Spinal cord (tissue), 10 donors: ENCODE results near the gene TMPRSS7. TPM values are rescaled to one million over a fixed set of nuclear protein-coding genes. Genes with fewer than 3 reads are reported as not detected.
A peak's percentile ranks its signal among the peaks of the same experiment; 100 is the strongest.

ENCODE experiments used
- DNase-seq, 6 donors: peaks; one replicate each; pipeline versions ENCODE4 v3.0.0 to v3.0.0-alpha.2; 2013 to 2015; ENCODE audit warnings: low spot score in 6 of 6, low read depth in 4 of 6
- H3K27ac ChIP-seq: one replicate; pipeline ENCODE4 v1.5.1; 2013; ENCODE audit warnings: low read depth, low read length, control low read depth
- H3K27me3 ChIP-seq: one replicate; pipeline ENCODE4 v1.6.1; 2013; ENCODE audit warnings: low read length; ENCODE audit not compliant: control insufficient read depth, insufficient read depth
- H3K36me3 ChIP-seq: one replicate; pipeline ENCODE4 v1.6.1; 2013; ENCODE audit warnings: low read length; ENCODE audit not compliant: control insufficient read depth, insufficient read depth
- H3K4me1 ChIP-seq: one replicate; pipeline ENCODE4 v1.6.1; 2013; ENCODE audit warnings: low read length; ENCODE audit not compliant: control insufficient read depth, insufficient read depth
- H3K4me3 ChIP-seq: one replicate; pipeline ENCODE4 v1.5.1; 2013; ENCODE audit warnings: low read depth, low read length, control low read depth
- H3K9me3 ChIP-seq: one replicate; pipeline ENCODE4 v1.6.1; 2013; ENCODE audit warnings: low read length; ENCODE audit not compliant: control insufficient read depth, insufficient read depth
- WGBS: methylation state at CpG from one replicate; pipeline ENCODE4 v1.1.5; 2013; ENCODE audit warnings: missing lambda C conversion rate; ENCODE audit not compliant: insufficient coverage; 5-methylcytosine and 5-hydroxymethylcytosine counted together
- polyA plus RNA-seq, 2 donors: library from polyadenylated mRNA; unstranded; fragments of 120-200 nt; gene quantifications; one replicate each; pipeline ENCODE4 v1.2.1, GENCODE V29; 2013; ENCODE audit not compliant: insufficient read length in 2 of 2
- total RNA-seq, 2 donors: library from RNA; depleted of rRNA in 1 of 2; stranded (reverse); fragments of 120-200 nt in 1 of 2; fragments of >200 nt in 1 of 2; gene quantifications; one replicate each; pipeline versions ENCODE4 v1.2.3 to v1.2.4, GENCODE V29; 2013 to 2014
- donor health status: healthy.

Gene TMPRSS7
- total and polyA plus RNA-seq, 4 donors = 0.30 to 0.69 (median 0.51) TPM

- peaks cover 15% of the 10 kb centered on the region for H3K36me3 ChIP-seq
- no peaks in the 10 kb centered on the region for H3K9me3 ChIP-seq
- H3K27me3 ChIP-seq = peaks cover 3% of the 10 kb centered on the region
- H3K4me3 ChIP-seq = peak overlapping the region; percentile 10
- H3K27ac ChIP-seq = no peak overlapping the region
- no peak for DNase-seq
- 56% methylated on average over 2 of the region's 2 CpGs for whole genome bisulfite sequencing
- H3K4me1 ChIP-seq = peaks cover 34% of the 10 kb centered on the region
These were observed 33.0 kb upstream of the TMPRSS7 start for GRCh38 chr3:112001526-112001925.

GRCh38 chr3:112002096-112002971, 32.2 kb upstream of the TMPRSS7 start:
- Histone ChIP-seq H3K27me3 (peaks cover 3% of the 10 kb centered on the region), H3K27ac (no peak overlapping the region), H3K4me3 (no peak overlapping the region), H3K9me3 (no peaks in the 10 kb centered on the region), H3K36me3 (peaks cover 15% of the 10 kb centered on the region), H3K4me1 (peaks cover 34% of the 10 kb centered on the region)
- 72% methylated on average over 3 of the region's 8 CpGs for WGBS
- DNase-seq = no peak

- 57% methylated on average over 2 of the region's 4 CpGs for WGBS
- H3K9me3 ChIP-seq = no peaks in the 10 kb centered on the region
- DNase-seq = no peak
- H3K4me1 ChIP-seq = peaks cover 31% of the 10 kb centered on the region
- no peak overlapping the region for H3K27ac ChIP-seq
- peaks cover 15% of the 10 kb centered on the region for H3K36me3 ChIP-seq
- H3K27me3 ChIP-seq = peaks cover 3% of the 10 kb centered on the region
- H3K4me3 ChIP-seq = no peak overlapping the region
These were observed 31.0 kb upstream of the TMPRSS7 start for GRCh38 chr3:112003321-112004080.

GRCh38 chr3:112004187-112004586, 30.3 kb upstream of the TMPRSS7 start:
- WGBS = 100% methylated on average over 1 of the region's 2 CpGs
- H3K27ac ChIP-seq = no peak overlapping the region

GRCh38 chr3:112004669-112005068, 29.9 kb upstream of the TMPRSS7 start:
- WGBS = 100% methylated on average over 2 of the region's 2 CpGs
- no peaks in the 10 kb centered on the region for H3K9me3 ChIP-seq
- H3K4me3 ChIP-seq = no peak overlapping the region
- peaks cover 18% of the 10 kb centered on the region for H3K36me3 ChIP-seq
- peaks cover 20% of the 10 kb centered on the region for H3K4me1 ChIP-seq
- no peak overlapping the region for H3K27ac ChIP-seq
- no peaks in the 10 kb centered on the region for H3K27me3 ChIP-seq
- DNase-seq = no peak

More at GRCh38 chr3:112004187-112004586, 30.3 kb upstream of the TMPRSS7 start:
- Histone ChIP-seq H3K4me1 (peaks cover 24% of the 10 kb centered on the region), H3K4me3 (no peak overlapping the region), H3K9me3 (no peaks in the 10 kb centered on the region), H3K27me3 (no peaks in the 10 kb centered on the region), H3K36me3 (peaks cover 18% of the 10 kb centered on the region)
- DNase-seq = no peak

GRCh38 chr3:112005091-112005672, 29.4 kb upstream of the TMPRSS7 start:
- DNase-seq = no peak
- Histone ChIP-seq H3K36me3 (peaks cover 18% of the 10 kb centered on the region), H3K27me3 (no peaks in the 10 kb centered on the region), H3K9me3 (no peaks in the 10 kb centered on the region), H3K4me3 (no peak overlapping the region), H3K4me1 (peaks cover 20% of the 10 kb centered on the region), H3K27ac (no peak overlapping the region)
- WGBS = 100% methylated on average over 1 of the region's 4 CpGs

GRCh38 chr3:112007633-112008032, 26.9 kb upstream of the TMPRSS7 start:
- DNase-seq = peak in 2 of 6 donors; percentile 38 to 70
- Histone ChIP-seq H3K9me3 (no peaks in the 10 kb centered on the region), H3K4me1 (peaks cover 16% of the 10 kb centered on the region), H3K36me3 (peaks cover 28% of the 10 kb centered on the region), H3K4me3 (no peak overlapping the region), H3K27ac (no peak overlapping the region), H3K27me3 (no peaks in the 10 kb centered on the region)
- no CpG with 5 or more reads among the region's 1 CpG for WGBS

- H3K36me3 ChIP-seq = peaks cover 19% of the 10 kb centered on the region
- no peak overlapping the region for H3K4me3 ChIP-seq
- DNase-seq = no peak
- no peaks in the 10 kb centered on the region for H3K27me3 ChIP-seq
- WGBS = no CpG with 5 or more reads among the region's 2 CpGs
- H3K4me1 ChIP-seq = peaks cover 12% of the 10 kb centered on the region
- no peak overlapping the region for H3K27ac ChIP-seq
- no peaks in the 10 kb centered on the region for H3K9me3 ChIP-seq
These were observed 24.9 kb upstream of the TMPRSS7 start for GRCh38 chr3:112009670-112010069.

GRCh38 chr3:112010636-112011035, 23.9 kb upstream of the TMPRSS7 start:
- Histone ChIP-seq H3K27ac (no peak overlapping the region), H3K9me3 (no peaks in the 10 kb centered on the region), H3K4me1 (peaks cover 12% of the 10 kb centered on the region), H3K27me3 (no peaks in the 10 kb centered on the region), H3K4me3 (no peak overlapping the region), H3K36me3 (peaks cover 17% of the 10 kb centered on the region)
- DNase-seq = peak in 1 of 6 donors; percentile 13
- WGBS = 57% methylated on average over 1 of the region's 3 CpGs
